Caco-2 (cell line): ENCODE results near the gene PRLR. TPM values are rescaled to one million over a fixed set of nuclear protein-coding genes. Genes with fewer than 3 reads are reported as not detected.

ENCODE experiments used
- BruUV-seq: library from RNA; stranded (reverse); fragments of 400-500 nt; replicated peaks from 2 replicates; lab custom pipeline; 2021; lab: Mats Ljungman, UMichigan
- CTCF ChIA-PET: fragments of 300-600 bp; sonication (Branson Sonifier 250); formaldehyde crosslinking; loops from one replicate; lab custom pipeline; 2022; ENCODE audit warnings: antibody characterized with exemption; lab: Charles Lee
- POLR2A ChIA-PET: fragments of 300-600 bp; sonication (Branson Sonifier 250); formaldehyde crosslinking; loops from one replicate; lab custom pipeline; 2022; ENCODE audit warnings: antibody characterized with exemption; lab: Charles Lee
- DNase-seq, 2 experiments: peaks; one replicate each; pipeline versions ENCODE4 v3.0.0 to v3.0.0-alpha.2; 2020 to 2022
- H3K27me3 ChIP-seq: replicated peaks from 2 replicates; pipeline ENCODE4 v1.6.0; 2011; ENCODE audit warnings: low read length; ENCODE audit not compliant: control insufficient read depth, insufficient read depth
- H3K36me3 ChIP-seq: 2 replicates; pipeline ENCODE4 v1.5.1; 2011; ENCODE audit warnings: low read length; ENCODE audit not compliant: control insufficient read depth, insufficient read depth
- H3K4me1 ChIP-seq: fragments of 250-450 bp; sonication (Bioruptor Pico); 2 replicates; pipeline ENCODE4 v1.5.1; 2020; ENCODE audit warnings: mild to moderate bottlenecking
- H3K4me3 ChIP-seq: 2 replicates; pipeline ENCODE4 v1.5.1; 2011; ENCODE audit warnings: low read depth, mild to moderate bottlenecking, control low read depth, low read length
- H3K9me3 ChIP-seq: fragments of 250-450 bp; sonication (Bioruptor Pico); 2 replicates; pipeline ENCODE4 v1.5.1; 2020; ENCODE audit warnings: mild to moderate bottlenecking, moderate library complexity
- H3K27ac Mint-ChIP-seq: one replicate; pipeline ENCODE4 v1.8.0; 2022; ENCODE audit warnings: mixed read lengths; ENCODE audit not compliant: unreplicated experiment
- H3K27me3 Mint-ChIP-seq: one replicate; pipeline ENCODE4 v1.8.0; 2022; ENCODE audit warnings: mixed read lengths; ENCODE audit not compliant: insufficient read depth, unreplicated experiment
- H3K36me3 Mint-ChIP-seq: one replicate; pipeline ENCODE4 v1.8.0; 2022; ENCODE audit warnings: mild to moderate bottlenecking, mixed read lengths; ENCODE audit not compliant: insufficient read depth, unreplicated experiment
- H3K4me1 Mint-ChIP-seq: one replicate; pipeline ENCODE4 v1.8.0; 2022; ENCODE audit warnings: low read depth, mixed read lengths; ENCODE audit not compliant: unreplicated experiment
- H3K4me3 Mint-ChIP-seq: one replicate; pipeline ENCODE4 v1.8.0; 2022; ENCODE audit warnings: mild to moderate bottlenecking, moderate library complexity, mixed read lengths; ENCODE audit not compliant: unreplicated experiment
- H3K9me3 Mint-ChIP-seq: one replicate; pipeline ENCODE4 v1.8.0; 2022; ENCODE audit warnings: mixed read lengths; ENCODE audit not compliant: unreplicated experiment
- CTCF ChIP-seq, 2 experiments: fragments of 200-600 bp in 1 of 2; IDR thresholded peaks; 1 replicate in 1 of 2; 2 replicates in 1 of 2; pipeline versions ENCODE4 v1.5.1 to v1.8.0; 2011 to 2022; ENCODE audit warnings: antibody characterized with exemption in 1 of 2, control low read depth in 1 of 2, inconsistent platforms in 1 of 2, low read depth in 1 of 2, low read length in 1 of 2, mild to moderate bottlenecking in 1 of 2, moderate library complexity in 1 of 2; ENCODE audit not compliant: insufficient read depth in 1 of 2, severe bottlenecking in 1 of 2, unreplicated experiment in 1 of 2
- intact Hi-C: fragments of 100-400 bp; cut with micrococcal nuclease; formaldehyde crosslinking; loops from one replicate; pipeline ENCODE4 v1.10.0; 2022; ENCODE audit not compliant: unreplicated experiment
- total RNA-seq: library from RNA; stranded (reverse); gene quantifications from 2 replicates; pipeline ENCODE4 v1.2.3, GENCODE V29; 2022

Gene PRLR
- total RNA-seq, 1 experiment from 2014 or later, result 2.3 TPM

GRCh38 chr5:35026941-35027340 is 203.3 kb downstream of the PRLR start:
- Histone ChIP-seq H3K36me3 (no peaks in the 10 kb centered on the region), H3K4me3 (no peak overlapping the region), H3K27me3 (no peaks in the 10 kb centered on the region; the same call in 1 of the 2 replicates), H3K9me3 (no peaks in the 10 kb centered on the region), H3K4me1 (no peaks in the 10 kb centered on the region; the same call in 1 of the 2 replicates)
- ChIA-PET POLR2A (interaction anchor here (0.5 kb wide), 1 partner anchor 14 kb away, joined by 3 read pairs; no protein-coding TSS in a partner anchor), CTCF (no interaction called here)
- Mint-ChIP-seq H3K27ac (no peak overlapping the region), H3K36me3 (no peaks in the 10 kb centered on the region), H3K4me1 (no peaks in the 10 kb centered on the region), H3K4me3 (no peak overlapping the region), H3K27me3 (peaks cover 11% of the 10 kb centered on the region), H3K9me3 (no peaks in the 10 kb centered on the region)
- BruUV-seq, result no TSS peak
- TF ChIP-seq CTCF (IDR thresholded peaks at IDR 0.05; ENCODE audit: insufficient read depth in 1 of 2, low read depth in 1 of 2, low read length in 1 of 2, severe bottlenecking in 1 of 2, unreplicated experiment in 1 of 2), result no peak
- no peak for DNase-seq
- intact Hi-C loops, result no loop called here

GRCh38 chr5:35026280-35026840 is 203.9 kb downstream of the PRLR start:
- no peaks in the 10 kb centered on the region; the same call in 1 of the 2 replicates for H3K27me3 ChIP-seq
- no peak for DNase-seq
- no peak for TF ChIP-seq CTCF (IDR thresholded peaks at IDR 0.05; ENCODE audit: insufficient read depth in 1 of 2, low read depth in 1 of 2, low read length in 1 of 2, severe bottlenecking in 1 of 2, unreplicated experiment in 1 of 2)
- intact Hi-C loops, result no loop called here
- no peaks in the 10 kb centered on the region for H3K36me3 ChIP-seq
- no peak overlapping the region for H3K4me3 ChIP-seq
- H3K9me3 ChIP-seq, result no peaks in the 10 kb centered on the region
- H3K4me3 Mint-ChIP-seq, result no peak overlapping the region
- H3K27me3 Mint-ChIP-seq, result peaks cover 11% of the 10 kb centered on the region
- H3K4me1 Mint-ChIP-seq, result no peaks in the 10 kb centered on the region
- H3K9me3 Mint-ChIP-seq, result no peaks in the 10 kb centered on the region
- ChIA-PET CTCF (no interaction called here), POLR2A (no interaction called here)
- no peak overlapping the region for H3K27ac Mint-ChIP-seq
- H3K4me1 ChIP-seq, result no peaks in the 10 kb centered on the region; the same call in 1 of the 2 replicates
- H3K36me3 Mint-ChIP-seq, result no peaks in the 10 kb centered on the region
- no TSS peak for BruUV-seq

GRCh38 chr5:35024911-35025510 is 205.3 kb downstream of the PRLR start:
- no peaks in the 10 kb centered on the region for H3K4me1 Mint-ChIP-seq
- CTCF ChIA-PET, result no interaction called here
- H3K4me1 ChIP-seq, result no peaks in the 10 kb centered on the region; the same call in 1 of the 2 replicates
- no peak for DNase-seq
- no peak overlapping the region for H3K27ac Mint-ChIP-seq
- H3K9me3 ChIP-seq, result no peaks in the 10 kb centered on the region
- POLR2A ChIA-PET, result no interaction called here
- no peaks in the 10 kb centered on the region for H3K36me3 Mint-ChIP-seq
- BruUV-seq, result no TSS peak
- no peak overlapping the region for H3K4me3 Mint-ChIP-seq
- H3K27me3 Mint-ChIP-seq, result peaks cover 11% of the 10 kb centered on the region
- TF ChIP-seq CTCF (IDR thresholded peaks at IDR 0.05; ENCODE audit: insufficient read depth in 1 of 2, low read depth in 1 of 2, low read length in 1 of 2, severe bottlenecking in 1 of 2, unreplicated experiment in 1 of 2), result no peak
- no peak overlapping the region for H3K4me3 ChIP-seq
- no peaks in the 10 kb centered on the region for H3K9me3 Mint-ChIP-seq
- no peaks in the 10 kb centered on the region for H3K36me3 ChIP-seq
- H3K27me3 ChIP-seq, result no peaks in the 10 kb centered on the region; the same call in 1 of the 2 replicates
- intact Hi-C loops, result no loop called here
